ENCODE measurements around the gene SDCCAG8. TPM values are rescaled to one million over a fixed set of nuclear protein-coding genes. Genes with fewer than 3 reads are reported as not detected.
A peak's percentile ranks its signal among the peaks of the same experiment; 100 is the strongest.

SDCCAG8 gene
- total RNA-seq, 2 donors from 2014 or later, result 49.0 to 56.4 TPM

DNA sequence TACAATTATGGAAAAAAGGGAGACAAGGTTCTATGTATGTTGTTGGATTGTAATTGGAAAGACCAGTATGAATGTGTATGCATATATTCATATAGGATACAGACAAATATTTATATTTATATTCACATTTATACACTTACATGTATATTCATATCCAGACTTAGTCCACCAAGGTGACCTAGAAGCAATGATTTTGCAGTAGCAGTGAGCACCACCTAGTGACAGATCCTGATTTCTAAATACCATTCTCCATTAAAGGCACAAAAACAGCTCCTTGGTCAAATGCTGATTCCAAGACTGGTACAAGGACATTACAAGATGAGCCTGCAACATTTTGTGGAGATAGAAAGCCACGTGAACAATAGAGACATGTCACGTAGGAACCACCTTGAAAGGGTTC, 153.4 kb downstream of the SDCCAG8 start:
- WGBS, 2 donors, result 89 to 91% methylated on average over 2 of the region's 2 CpGs
- no peaks in the 10 kb centered on the region for H3K4me1 ChIP-seq
- H3K36me3 ChIP-seq (replicated peaks in 1 of 2; ENCODE audit: insufficient read depth in 1 of 2, low read depth in 2 of 2), result no peaks in the 10 kb centered on the region
- no peak overlapping the region for H3K4me3 ChIP-seq
- TF ChIP-seq POLR2A (IDR thresholded peaks at IDR 0.05), result no peak
- peak in 2 of 7 experiments; percentile 14 to 34 for TF ChIP-seq CTCF (IDR thresholded peaks at IDR 0.05)
- DNase-seq (no peak), ATAC-seq (no peak)
- H3K9me3 ChIP-seq, result no peaks in the 10 kb centered on the region
- no peak overlapping the region for H3K27ac ChIP-seq
- intact Hi-C loops (cut with DNase I), result no loop called here
- H3K27me3 ChIP-seq, result no peaks in the 10 kb centered on the region

DNA sequence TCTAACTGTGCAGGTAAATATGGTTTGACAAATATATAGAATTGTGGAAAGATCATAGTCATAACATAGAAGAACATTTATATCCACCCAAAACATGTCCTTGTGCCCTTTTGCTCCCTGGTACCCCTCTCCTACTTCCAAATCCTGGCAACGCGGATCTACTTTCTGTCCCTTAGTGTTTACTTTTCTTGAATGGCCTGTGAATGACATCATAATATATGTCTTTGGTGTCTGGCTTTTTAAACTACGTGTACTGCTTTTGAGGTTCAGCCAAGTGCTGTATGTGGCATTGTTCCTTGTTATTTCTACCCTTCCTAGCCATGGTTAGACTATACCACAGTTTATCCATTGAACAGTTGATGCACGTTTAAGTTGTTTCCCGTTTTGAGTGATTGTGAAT, 155.6 kb downstream of the SDCCAG8 start:
- 84 to 85% methylated on average over 5 of the region's 5 CpGs for WGBS, 2 donors
- Histone ChIP-seq H3K4me1 (no peaks in the 10 kb centered on the region), H3K27ac (no peak overlapping the region), H3K36me3 (replicated peaks in 1 of 2; ENCODE audit: insufficient read depth in 1 of 2, low read depth in 2 of 2) (peaks cover 0 to 9% of the 10 kb centered on the region in 2 donors), H3K4me3 (no peak overlapping the region), H3K9me3 (no peaks in the 10 kb centered on the region), H3K27me3 (no peaks in the 10 kb centered on the region)
- ATAC-seq, result no peak
- DNase-seq, result no peak
- intact Hi-C loops (cut with DNase I), result no loop called here
- no peak for TF ChIP-seq POLR2A (IDR thresholded peaks at IDR 0.05)

DNA sequence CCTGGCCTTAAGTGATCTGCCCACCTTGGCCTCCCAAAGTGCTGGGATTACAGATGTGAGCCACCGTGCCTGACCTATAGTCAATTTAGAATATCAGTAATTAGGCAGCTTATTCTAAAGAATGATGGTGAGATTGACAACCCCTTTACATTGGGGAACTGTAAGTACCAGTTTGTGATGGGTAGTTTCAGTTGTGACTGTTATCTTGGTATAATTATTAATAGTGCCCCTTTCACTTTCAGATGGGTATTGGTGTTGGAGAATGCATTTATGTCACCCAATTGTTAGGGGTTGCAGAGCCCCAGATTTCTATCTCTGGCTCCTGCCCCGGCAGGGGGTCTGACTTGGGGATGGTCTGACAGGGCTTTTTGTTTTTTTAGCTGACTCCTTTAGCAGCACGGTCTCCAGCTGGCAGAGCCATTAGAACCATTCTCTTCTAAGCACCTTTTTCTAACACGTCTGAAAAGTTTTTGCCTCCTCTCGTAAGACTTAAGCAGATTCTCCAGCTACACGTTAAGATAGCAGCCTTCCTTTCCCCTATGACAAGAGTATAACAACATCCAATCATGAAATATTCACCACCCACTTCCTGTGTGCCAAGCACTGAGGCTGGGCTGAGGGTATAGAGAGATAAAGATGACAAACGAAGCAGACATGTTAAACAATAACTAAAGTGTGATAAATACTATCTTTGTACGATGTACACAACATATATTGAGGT, 157.8 kb downstream of the SDCCAG8 start:
- intact Hi-C loops (cut with DNase I), result no loop called here
- DNase-seq (no peak), ATAC-seq (no peak)
- H3K27ac ChIP-seq, result no peak overlapping the region
- no peaks in the 10 kb centered on the region for H3K9me3 ChIP-seq
- WGBS, 2 donors, result 73% methylated on average over 8 of the region's 8 CpGs
- no peaks in the 10 kb centered on the region for H3K4me1 ChIP-seq
- TF ChIP-seq POLR2A (IDR thresholded peaks at IDR 0.05), result no peak
- no peak for TF ChIP-seq CTCF (IDR thresholded peaks at IDR 0.05)
- H3K36me3 ChIP-seq (replicated peaks in 1 of 2; ENCODE audit: insufficient read depth in 1 of 2, low read depth in 2 of 2), result peaks cover 0 to 9% of the 10 kb centered on the region in 2 donors
- H3K27me3 ChIP-seq, result no peaks in the 10 kb centered on the region
- no peak overlapping the region for H3K4me3 ChIP-seq

DNA sequence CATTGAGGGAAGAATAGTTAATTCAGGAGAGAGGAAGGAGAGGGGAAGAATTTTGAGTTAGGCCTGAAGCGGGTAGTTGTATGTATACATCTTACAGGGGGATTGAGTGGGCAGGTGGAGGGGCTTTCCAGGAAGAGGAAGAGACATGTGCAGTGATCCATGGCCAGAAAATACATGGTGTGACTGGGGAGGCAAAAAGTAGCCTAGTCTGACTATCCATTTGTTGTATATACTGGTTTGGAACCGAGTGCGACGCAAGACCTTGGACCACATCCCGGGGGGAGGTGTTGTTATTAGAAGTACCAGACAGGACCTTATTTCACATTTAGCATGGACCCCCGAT, 158.3 kb downstream of the SDCCAG8 start:
- TF ChIP-seq CTCF (IDR thresholded peaks at IDR 0.05), result no peak
- no peak for TF ChIP-seq POLR2A (IDR thresholded peaks at IDR 0.05)
- ATAC-seq (no peak), DNase-seq (no peak)
- H3K4me3 ChIP-seq, result no peak overlapping the region
- no peaks in the 10 kb centered on the region for H3K9me3 ChIP-seq
- intact Hi-C loops (cut with DNase I), result no loop called here
- 95 to 97% methylated on average over 6 of the region's 6 CpGs for WGBS, 2 donors
- H3K36me3 ChIP-seq (replicated peaks in 1 of 2; ENCODE audit: insufficient read depth in 1 of 2, low read depth in 2 of 2), result peaks cover 0 to 9% of the 10 kb centered on the region in 2 donors
- no peaks in the 10 kb centered on the region for H3K27me3 ChIP-seq
- H3K4me1 ChIP-seq, result no peaks in the 10 kb centered on the region
- H3K27ac ChIP-seq, result no peak overlapping the region

DNA sequence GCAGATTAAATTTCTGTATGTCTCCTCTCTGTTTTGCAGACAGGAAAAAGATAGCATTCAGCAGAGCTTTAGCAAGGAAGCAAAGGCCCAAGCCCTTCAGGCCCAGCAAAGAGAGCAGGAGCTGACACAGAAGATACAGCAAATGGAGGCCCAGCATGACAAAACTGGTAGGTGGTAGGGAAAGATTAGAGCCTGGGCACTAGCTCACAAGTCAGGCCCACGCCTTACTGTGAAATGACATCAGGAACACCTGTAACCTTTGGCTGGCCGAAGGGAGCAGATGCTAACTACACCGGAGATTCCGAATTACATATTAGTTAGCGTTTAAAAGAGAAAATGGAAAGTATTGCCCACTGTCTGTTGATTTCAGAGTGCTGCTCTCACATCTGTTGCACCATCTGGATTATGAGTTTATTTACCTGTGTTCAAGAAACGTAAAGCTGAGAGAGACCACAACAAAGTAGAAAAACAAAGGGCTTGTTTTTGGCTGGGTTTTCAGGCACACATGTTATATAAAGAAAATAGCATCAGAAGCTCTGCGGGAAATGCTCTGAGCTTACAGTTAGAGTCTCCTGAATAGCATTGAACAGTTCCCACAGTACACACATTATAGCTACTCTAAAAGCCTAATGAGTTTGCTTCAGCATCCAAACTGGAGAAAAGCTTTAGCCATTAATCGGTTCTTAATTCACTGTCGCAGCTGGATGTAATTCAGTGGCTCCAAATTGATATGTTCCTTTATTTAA, 160.0 kb downstream of the SDCCAG8 start:
- ATAC-seq, result no peak

More for the DNA sequence above, 160.0 kb downstream of the SDCCAG8 start:
- no peak overlapping the region for H3K27ac ChIP-seq
- no peaks in the 10 kb centered on the region for H3K4me1 ChIP-seq
- 84 to 93% methylated on average over 9 of the region's 9 CpGs for WGBS, 2 donors
- no peaks in the 10 kb centered on the region for H3K27me3 ChIP-seq
- intact Hi-C loops (cut with DNase I), result no loop called here
- no peak for TF ChIP-seq POLR2A (IDR thresholded peaks at IDR 0.05)
- no peak for TF ChIP-seq CTCF (IDR thresholded peaks at IDR 0.05)
- DNase-seq, result no peak
- H3K9me3 ChIP-seq, result no peaks in the 10 kb centered on the region
- peaks cover 0 to 9% of the 10 kb centered on the region in 2 donors for H3K36me3 ChIP-seq (replicated peaks in 1 of 2; ENCODE audit: insufficient read depth in 1 of 2, low read depth in 2 of 2)
- no peak overlapping the region for H3K4me3 ChIP-seq

Measured in body of pancreas (tissue), 4 donors.